Cerebellar cortex (tissue), 1 donor: ENCODE results near the gene RALA.
"Not testable (repeated sequence)": the region's sequence is repeated elsewhere in the genome, so short reads cannot be mapped to it uniquely, and the experiment has no call there.

Source experiments
- DNase-seq: peaks from one replicate; pipeline ENCODE4 v3.0.0-alpha.2; 2015; ENCODE audit warnings: low spot score

Gene RALA

GRCh38 chr7:39732837-39733804, 109.7 kb downstream of the RALA start:
- peak; percentile 96 for DNase-seq

- DNase-seq = peak; percentile 58
Observed at GRCh38 chr7:39733881-39734632, 110.7 kb downstream of the RALA start.

- no peak for DNase-seq
Observed at GRCh38 chr7:39734633-39735004, 111.2 kb downstream of the RALA start.

- DNase-seq = no peak
Observed at GRCh38 chr7:39735903-39736302, 112.5 kb downstream of the RALA start.

GRCh38 chr7:39741942-39742623, 118.7 kb downstream of the RALA start:
- DNase-seq = peak; percentile 36

GRCh38 chr7:39744620-39745019, 121.2 kb downstream of the RALA start:
- no peak for DNase-seq

- no peak for DNase-seq
Observed at GRCh38 chr7:39745320-39745719, 121.9 kb downstream of the RALA start.

GRCh38 chr7:39746103-39746819, 122.9 kb downstream of the RALA start:
- DNase-seq = peak; percentile 88

GRCh38 chr7:39749177-39749576, 125.8 kb downstream of the RALA start:
- no peak for DNase-seq

- DNase-seq = no peak
Observed at GRCh38 chr7:39749717-39750116, 126.3 kb downstream of the RALA start.

GRCh38 chr7:39750253-39751077, 127.1 kb downstream of the RALA start:
- no peak for DNase-seq

GRCh38 chr7:39753237-39753636, 129.9 kb downstream of the RALA start:
- DNase-seq = not testable (repeated sequence)

- DNase-seq = no peak
Observed at GRCh38 chr7:39753823-39754325, 130.5 kb downstream of the RALA start.

- DNase-seq = no peak
Observed at GRCh38 chr7:39754326-39755120, 131.2 kb downstream of the RALA start.

- DNase-seq = no peak
Observed at GRCh38 chr7:39757604-39758003, 134.2 kb downstream of the RALA start.
